GM12878 (cell line): ENCODE measurements around the gene GPC2.

Source experiments
- FOXK2 ChIP-seq: fragments of 450-650 bp; IDR thresholded peaks from 2 replicates; pipeline ENCODE4 v1.6.1; 2017; ENCODE audit warnings: mild to moderate bottlenecking, moderate library complexity
- POLR2A ChIP-seq: IDR thresholded peaks from 2 replicates; pipeline ENCODE4 v1.6.1; 2011; ENCODE audit warnings: low read depth, mild to moderate bottlenecking, low read length
- RAD51 ChIP-seq: fragments of 450-650 bp; IDR thresholded peaks from 2 replicates; pipeline ENCODE4 v1.6.1; 2016; ENCODE audit warnings: moderate library complexity, mild to moderate bottlenecking, inconsistent platforms
- SIN3A ChIP-seq: IDR thresholded peaks from 2 replicates; pipeline ENCODE4 v1.6.1; 2012; ENCODE audit warnings: low read depth, low read length, improper control_type of control experiment

DNA sequence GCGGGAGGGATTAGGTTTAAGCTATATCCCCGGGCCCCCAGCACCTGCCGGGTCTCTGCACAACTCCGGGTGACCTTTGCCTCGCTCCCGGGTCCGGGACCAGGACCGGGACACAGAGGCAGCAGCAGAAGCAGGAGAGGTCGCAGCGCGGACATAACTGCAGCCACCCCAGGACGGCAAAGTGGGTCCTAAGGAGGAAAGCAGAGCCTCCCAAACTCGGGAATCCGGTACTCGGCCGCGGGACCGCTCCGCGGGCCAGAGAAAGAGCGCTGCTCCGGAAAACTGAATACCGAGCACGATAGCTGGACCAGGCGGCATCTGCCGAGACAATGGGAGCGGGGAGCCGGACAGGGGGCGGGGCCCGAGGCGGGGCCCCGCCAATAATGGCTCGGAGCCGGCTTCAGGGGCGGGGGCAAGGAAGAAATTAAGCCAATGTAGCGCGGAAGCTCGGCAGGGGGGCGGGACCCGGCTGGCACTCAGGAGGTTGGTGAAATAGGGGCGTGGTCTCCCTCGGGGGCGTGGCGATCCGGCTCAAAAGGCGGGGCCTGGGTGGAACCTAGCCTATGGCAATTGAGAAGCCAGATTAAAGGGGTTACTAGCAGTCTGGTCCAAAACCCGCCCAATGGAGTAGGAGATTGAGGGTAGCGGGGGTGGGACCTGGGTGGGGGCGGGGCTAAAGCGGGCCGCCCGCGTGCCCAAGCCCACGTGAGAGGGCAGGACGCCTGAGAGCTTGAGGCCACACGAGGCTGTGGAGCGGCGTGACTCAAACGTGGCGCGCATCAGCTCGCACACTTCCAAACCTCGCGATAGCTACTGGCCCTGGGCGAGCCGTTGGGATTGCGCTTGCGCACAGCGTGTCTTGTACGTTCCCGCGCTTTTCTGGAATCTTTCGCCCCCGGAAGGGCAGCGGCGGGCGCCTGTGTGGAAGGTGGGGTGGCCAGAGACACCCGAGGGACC is at the start of gene GPC2, which contains the start of gene STAG3:
- TF ChIP-seq POLR2A (no peak), RAD51 (no peak), SIN3A (no peak), FOXK2 (no peak)
